C4-2B (cell line): Measurements from ENCODE around the gene VEGFC.

ENCODE experiments used
- CTCF ChIP-seq: fragments of 450-650 bp; conservative IDR thresholded peaks from 2 replicates; pipeline ENCODE4 v1.5.1; 2017; ENCODE audit warnings: mild to moderate bottlenecking
- ZFX ChIP-seq: fragments of 450-650 bp; IDR thresholded peaks from 2 replicates; pipeline ENCODE4 v1.6.1; 2017

- no peak for TF ChIP-seq CTCF
- TF ChIP-seq ZFX: no peak
Measured at GRCh38 chr4:176642472-176642871, 150.2 kb downstream of the VEGFC start.
